Nucleus accumbens (tissue), 56 donors: ENCODE measurements around the gene ELF2.
A peak's percentile ranks its signal among the peaks of the same experiment; 100 is the strongest.
"Not testable (repeated sequence)": the region's sequence is repeated elsewhere in the genome, so short reads cannot be mapped to it uniquely, and the experiment has no call there.

Experiments
- DNase-seq, 56 donors: peaks; one replicate each; lab custom pipeline; 2025; lab: John Stamatoyannopoulos, UW

The ELF2 gene

DNA sequence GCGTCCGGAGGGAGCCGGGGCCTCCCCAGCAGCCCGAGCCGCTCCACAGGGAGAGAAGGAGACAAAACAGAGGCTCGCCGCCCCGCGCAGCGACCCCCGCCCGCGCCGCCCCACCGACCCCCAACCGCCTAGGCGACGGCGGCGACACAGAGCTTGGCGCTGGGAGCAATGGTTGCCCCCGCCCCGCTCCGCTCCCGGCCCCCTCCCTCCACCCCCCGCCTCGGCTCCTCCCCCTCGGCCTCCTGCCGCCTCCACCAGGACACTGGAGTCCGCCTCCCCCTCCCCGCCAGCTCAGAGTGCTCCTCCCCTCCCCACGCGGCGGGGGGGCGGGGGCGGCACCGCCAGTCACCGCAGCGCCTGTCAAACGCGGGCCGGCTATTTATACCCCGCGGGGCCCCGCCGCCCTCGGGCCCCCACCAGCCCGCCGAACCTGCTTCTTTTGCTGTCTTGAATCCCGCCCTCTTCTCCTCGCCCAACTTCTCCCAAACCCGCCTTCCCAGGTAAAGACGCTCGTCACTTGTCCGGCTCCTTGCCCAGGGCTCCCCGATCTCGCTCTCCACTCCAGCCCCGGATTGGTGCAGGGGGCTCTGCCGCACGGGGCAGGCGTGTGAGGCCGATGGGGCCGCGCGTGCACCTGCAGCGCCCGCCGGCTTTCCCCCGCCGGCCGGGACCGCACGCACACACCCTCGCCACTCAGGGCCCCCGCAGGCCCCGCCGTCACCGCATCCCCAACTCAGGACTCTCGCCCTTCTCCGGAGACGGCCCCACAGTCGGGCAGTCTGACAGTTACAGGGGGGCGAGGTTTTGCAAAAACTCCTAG is at the start of gene ELF2:
Gene ELF2, minus strand, starts transcription at position 170 of the 820 bp plus-strand sequence. CDS start 39,517 bp downstream, outside the sequence.
- DNase-seq = peak; percentile 51 to 98 (median 90)

DNA sequence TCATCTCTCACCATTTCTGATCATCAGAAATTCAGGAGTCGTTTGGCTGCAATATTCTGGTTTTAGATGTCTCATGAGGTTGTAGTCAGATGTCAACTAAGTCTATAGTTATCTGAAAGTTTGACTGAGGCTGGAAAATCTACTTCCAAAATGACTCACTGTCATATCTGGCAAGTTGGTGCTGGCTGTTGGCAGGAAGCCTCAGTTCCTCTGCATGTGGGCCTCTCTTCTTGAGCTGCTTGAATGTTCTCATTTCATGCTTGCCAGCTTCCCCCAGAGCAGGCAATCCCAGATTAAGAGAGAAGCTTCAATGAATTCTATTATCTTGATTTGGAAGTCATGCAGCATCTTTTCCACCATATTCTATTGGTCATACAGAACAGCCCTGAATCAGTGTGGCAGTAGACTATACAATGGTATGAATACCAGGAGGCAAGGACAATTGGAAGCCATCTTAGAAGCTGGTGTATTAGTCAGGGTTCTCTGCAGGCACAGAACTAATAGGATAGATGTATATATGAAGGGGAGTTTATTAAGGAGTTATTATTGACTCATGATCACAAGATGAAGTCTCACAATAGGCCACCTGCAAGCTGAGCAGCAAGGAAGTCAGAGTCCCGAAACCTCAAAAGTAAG is 46.8 kb upstream of the ELF2 start:
- peak in 9 of 56 donors; percentile 0 to 51 (median 2) for DNase-seq

DNA sequence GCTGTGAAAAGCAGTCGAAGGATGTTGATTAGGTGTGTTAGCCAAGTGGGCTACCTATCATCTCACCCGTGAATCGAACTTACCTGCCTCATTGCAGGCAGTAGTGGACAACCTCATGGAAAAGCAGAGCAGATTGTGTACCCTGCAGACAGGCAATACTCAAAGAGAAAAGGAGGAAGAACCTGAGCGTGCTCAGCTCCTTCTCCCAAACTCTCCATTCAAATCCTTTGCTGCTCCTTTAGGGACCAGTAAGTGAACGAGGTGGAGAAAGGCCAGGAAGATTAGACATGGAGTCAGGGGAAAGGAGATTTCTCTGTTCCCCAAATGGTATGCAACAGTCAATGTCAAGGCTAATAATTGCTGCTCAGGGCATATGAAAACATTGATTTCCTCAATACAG is 45.2 kb upstream of the ELF2 start:
- DNase-seq = no peak

DNA sequence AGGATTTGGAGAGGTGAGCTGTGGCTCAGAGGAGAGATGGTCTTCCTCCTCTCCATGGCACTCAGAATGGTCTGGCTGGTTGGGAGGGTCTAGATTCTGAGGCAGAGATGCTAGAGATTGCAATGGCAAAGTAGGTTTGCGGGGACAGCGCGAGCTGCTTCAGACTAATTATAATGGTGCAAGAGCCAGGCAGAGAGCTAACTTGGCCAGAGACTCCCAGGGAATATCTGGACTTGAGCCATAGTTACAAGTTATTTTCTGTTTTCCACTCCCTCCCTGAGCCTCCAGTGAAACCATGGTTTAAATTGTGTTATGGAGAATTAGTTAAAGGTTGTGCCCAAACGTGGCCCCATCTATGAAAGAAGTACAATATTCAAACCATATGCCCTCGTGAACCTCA is 44.7 kb upstream of the ELF2 start:
- DNase-seq = no peak

DNA sequence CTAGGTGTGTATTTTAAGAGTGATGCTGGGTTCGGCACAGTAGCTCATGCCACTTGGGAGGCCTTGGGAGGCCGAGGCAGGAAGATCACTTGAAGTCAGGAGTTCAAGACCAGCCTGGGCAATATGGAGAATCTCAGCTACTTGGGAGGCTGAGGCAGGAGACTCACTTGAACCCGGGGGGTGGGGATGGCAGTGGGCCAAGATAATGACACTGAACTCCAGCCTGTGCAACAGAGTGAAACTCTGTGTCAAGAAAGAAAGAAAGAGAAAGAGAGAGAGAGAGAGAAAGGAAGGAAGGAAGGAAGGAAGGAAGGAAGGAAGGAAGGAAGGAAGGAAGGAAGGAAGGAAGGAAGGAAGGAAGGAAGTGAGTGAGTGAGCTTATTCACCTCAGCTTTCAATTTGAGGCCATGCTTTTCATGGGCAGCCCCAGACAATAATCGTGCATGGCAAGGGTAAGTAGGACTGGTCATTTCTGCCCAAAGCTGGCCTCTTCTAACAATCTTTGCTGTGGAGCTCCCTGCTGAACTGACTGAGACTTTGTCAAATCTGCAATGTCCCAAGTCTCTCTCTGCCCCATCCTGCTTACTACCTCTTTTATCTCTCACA is 42.5 kb upstream of the ELF2 start:
- no peak for DNase-seq

DNA sequence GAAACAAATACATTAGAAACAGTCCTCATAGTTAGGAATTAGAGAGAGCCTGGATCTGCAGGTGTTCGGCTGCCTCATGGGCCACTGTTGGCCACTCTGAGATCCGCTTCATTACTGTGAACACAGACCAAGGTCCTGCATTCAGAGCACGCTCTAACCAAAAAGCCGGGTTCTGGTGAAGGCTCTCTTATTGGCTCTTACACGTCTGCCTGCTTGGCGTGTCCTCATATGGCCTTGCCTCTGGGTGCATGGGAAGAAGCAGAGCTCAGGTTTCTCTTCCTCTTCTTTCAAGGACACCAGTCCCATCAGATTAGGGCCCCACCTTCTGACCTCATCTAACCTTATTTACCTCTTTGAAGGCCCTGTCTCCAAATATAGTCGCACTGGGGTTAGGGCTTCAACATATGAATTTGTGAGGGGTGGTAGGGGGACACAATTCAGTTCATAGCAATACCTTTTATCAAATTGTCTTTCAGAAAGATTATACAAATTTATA is 37.1 kb upstream of the ELF2 start:
- DNase-seq = peak in 1 of 56 donors; percentile 2

DNA sequence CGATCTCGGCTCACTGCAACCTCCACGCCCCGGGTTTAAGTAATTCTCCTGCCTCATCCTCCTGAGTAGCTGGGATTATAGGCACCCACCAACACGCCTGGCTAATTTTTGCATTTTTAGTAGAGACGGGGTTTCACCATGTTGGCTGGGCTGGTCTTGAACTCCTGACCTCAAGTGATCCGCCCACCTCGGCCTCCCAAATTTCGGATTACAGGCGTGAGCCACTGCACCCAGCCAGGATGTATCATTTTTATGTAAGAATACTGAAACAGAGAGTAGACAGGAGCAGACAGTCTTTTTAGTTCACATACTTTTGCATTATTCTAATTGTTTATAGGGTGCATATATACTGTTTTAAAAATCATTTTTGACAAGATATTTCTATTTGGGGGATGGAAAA is 36.6 kb upstream of the ELF2 start:
- not testable (repeated sequence) for DNase-seq

DNA sequence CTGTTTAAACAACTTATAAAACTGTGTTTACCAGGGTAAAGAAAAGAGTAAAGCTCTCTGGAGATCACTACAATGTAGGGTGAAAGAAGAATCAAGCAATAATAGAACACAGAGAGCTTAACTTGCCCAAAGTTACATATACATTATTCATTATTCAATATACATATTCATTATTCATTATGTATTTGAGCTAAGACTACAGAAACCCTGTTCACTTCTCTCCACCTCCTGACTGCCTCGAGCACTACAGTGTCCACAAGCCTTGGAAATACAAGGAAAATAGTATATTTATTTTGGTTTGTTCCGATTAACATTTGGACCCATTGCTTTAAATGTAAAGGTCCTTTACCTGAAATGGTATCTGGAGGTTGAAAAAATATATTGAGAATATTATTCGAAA is 35.9 kb upstream of the ELF2 start:
- no peak for DNase-seq

DNA sequence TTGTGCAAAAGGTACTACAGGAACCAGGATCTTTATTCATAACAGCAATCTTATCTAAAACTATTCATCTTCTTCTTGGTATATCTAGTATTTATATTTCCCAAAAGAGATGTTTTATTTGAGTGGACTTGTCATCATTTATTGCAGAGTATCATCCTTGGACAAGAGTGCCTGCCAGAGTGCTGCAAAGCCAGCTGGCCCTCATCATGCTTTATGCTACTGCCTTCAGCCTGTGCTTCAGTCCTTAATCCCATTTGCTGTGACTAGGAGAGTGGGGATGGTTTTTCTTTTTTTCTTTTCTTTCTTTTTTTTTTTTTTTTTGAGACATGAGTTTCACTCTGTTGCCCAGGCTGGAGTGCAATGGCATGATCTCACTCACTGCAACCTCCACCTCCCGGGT is 33.5 kb upstream of the ELF2 start:
- DNase-seq = no peak

DNA sequence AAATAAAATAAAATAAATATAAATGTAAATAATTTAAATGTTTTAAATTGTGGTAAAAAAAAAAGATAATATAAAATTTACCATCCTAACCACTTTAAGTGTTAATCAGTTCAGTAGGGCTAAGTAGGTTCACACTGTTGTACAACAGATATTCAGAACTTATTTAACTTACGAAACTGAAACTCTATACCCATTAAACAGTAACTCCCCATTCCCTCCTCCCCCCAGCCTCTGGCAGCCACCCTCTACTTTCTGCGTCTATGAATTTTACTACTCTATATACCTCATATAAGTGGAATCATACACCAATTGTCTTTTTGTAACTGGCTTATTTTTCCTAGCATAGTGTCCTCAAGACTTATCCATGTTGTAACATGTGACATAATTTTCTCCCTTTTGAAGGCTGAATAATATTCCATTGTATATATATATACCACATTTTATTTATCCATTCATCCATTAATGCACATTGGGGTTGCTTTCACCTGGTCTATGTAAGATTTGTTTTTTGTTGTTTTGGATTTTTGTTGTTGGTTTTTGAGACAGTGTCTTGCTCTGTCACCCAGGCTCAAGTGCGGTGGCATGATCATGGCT is 32.5 kb upstream of the ELF2 start:
- DNase-seq = no peak

DNA sequence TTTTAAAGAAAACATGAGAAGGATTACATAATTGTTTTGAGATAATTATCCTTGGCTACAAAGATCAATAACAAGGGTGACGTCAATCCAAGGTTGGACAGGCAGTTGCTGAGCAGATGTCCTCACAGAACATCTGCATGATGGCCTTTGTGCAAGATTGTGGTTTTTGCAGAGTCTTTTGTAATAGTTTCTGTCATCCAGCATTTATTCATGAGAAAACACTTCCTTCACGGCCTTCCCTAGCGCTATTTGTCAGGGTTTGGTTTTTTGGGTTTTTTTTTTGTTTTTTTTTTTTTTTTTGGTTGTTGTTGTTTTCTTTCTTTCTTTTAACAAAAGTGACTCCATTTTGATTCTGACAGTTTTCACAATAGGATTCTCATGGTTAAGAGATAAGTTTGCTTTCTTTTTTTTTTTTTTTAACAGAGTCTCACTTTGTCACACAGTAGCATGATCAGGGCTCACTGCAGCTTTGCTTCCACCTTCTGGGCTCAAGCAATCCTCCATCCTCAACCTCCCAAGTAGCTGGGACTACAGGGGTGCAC is 31.5 kb upstream of the ELF2 start:
- DNase-seq = peak in 1 of 56 donors; percentile 2

DNA sequence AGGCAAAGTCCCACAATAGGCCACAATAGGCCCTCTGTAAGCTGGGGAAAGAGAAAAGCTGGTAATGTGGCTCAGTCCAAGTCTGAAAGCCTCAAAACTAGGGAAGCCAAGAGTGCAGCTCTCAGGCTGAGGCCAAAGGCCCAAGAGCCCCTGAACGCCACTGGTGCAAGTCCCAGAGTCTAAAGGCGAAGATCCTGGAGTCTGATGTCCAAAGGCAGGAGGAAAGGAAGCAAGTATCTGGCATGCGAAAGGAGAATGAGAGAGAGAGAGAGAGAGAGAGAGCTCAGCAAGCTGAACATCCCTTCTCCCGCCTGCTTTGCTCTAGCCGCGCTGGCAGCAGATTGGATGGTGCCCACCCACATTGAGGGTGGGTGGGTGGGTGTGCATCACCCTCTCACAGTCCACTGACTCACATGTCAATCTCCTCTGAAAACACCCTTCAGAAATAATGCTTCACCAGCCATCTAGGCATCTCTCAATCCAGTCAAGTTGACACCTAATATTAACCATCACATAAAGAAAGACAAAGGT is 30.9 kb upstream of the ELF2 start:
- peak in 17 of 56 donors; percentile 1 to 23 (median 7) for DNase-seq

DNA sequence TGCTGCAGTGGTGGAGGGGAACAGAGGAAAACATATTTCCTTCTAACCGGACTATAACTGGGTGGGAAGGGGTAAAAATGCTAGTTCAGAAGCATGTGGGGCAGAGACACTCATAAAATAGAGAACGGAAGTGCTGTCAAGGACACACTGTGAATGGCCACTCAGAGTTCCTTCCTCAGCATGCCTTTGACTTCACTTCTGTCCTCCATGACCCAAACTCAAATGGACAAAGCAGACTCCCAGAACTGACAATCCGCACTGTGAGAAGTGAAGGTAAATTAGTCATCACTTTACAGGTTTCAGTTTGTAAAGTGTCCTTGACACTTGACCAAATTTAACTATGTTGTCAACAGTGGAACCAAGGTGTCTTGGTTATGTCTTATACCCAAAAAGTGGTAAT is 30.2 kb upstream of the ELF2 start:
- DNase-seq = no peak

DNA sequence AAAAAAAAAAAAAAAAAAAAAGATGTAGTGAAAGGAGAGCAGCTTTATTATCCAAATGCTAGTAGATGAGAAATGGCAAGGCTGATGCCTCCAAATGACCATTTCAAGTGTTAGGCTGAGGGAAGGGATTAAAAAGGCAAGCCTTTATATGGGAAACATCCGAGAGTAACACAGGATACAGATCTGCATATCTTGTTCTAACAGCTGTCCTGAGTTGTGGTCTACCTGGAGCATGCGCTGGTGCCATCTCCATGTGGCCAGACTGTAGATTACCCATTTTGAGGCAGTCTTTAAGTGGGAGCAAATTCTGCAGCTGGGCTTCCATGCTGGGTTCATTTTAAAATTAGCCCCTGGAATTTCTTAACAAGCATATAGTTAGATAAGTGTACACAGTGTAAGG is 26.0 kb upstream of the ELF2 start:
- no peak for DNase-seq

DNA sequence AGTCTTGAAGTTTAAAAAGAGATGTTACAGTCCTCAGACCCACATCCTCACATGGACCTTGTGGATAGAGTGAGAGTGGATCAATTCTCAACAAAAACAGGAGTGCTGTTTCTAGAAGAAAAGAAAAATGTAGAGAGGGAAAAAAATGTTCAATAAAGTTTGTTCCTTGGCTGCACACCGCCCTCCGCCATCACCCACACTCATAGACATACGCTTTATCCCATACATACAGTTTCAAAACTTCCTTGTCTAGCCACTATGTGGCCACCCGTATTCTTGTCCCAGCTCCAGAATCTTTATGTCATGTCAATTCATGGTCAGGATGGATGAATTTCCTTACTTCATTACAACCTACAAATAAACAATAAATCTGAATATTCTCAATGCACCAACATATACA is 23.5 kb upstream of the ELF2 start:
- no peak for DNase-seq

DNA sequence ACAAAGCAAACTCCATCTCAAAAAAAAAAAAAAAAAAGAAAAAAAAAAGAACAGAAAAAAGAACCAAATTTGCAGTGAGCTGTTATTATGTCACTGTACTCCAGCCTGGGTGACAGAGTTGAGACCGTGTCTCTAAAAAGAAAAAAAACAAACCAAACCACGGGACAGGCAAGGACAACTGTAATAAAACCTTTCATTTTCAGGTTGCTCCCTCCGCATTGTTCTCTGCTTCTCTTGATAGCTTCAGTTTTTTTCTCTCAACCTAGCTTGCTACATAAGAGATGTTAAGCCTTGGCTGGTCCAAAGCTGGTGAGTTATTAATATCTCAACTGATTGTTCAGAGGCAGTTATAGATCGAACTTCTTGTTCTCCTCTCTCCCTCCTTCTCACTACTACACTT is 23.1 kb upstream of the ELF2 start:
- DNase-seq = no peak

DNA sequence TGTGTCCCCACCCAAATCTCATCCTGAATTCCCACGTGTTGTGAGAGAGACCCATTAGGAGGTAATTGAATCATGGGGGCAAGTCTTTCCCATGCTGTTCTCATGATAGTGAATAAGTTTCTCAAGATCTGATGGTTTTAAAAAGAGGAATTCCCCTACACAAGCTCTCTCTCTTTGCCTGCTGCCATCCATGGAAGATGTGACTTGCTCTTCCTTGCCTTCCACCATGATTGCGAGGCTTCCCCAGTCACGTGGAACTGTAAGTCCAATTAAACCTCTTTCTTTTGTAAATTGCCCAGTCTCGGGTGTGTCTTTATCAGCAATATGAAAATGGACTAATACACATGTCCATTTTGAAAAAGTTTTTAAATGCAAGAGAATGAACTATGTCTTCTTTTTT is 20.2 kb upstream of the ELF2 start:
- DNase-seq = not testable (repeated sequence)

DNA sequence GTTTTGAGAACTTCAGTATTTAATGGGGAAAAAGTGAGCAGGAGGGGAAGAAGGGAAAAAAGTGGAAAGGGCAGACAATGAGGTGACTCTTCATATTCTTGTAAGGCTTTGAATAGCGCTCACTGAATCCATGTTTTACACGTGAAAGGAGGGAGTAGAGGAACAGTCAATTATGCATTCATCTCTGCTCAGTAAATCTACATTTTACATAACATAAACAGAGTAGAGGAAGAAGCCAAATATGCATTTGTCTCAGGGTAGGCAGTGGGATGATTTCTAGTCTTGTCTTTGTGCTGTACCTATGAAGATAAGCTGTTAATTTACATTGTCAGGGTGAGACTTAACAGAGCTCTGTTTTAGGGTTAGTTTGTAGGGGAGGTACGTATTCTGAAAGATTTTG is 19.4 kb upstream of the ELF2 start:
- no peak for DNase-seq

DNA sequence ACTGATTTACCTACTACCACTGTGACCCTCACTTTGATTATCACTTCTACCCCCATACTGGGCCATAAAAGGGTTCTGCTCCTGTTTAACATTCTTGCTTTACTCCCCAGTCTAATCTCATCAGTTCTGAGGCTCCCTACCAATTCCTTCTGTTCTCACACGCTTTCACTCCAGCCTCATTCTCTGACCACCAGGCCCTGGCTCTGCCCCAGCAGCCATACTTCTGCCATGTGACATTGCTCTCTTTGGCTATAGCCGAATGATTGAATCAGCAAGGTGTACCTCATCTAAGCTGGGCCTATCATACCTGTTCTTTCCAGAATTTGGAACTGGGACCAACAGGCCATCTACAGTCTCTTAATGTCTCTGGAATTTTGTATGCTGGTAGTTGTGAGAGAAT is 14.4 kb upstream of the ELF2 start:
- no peak for DNase-seq

DNA sequence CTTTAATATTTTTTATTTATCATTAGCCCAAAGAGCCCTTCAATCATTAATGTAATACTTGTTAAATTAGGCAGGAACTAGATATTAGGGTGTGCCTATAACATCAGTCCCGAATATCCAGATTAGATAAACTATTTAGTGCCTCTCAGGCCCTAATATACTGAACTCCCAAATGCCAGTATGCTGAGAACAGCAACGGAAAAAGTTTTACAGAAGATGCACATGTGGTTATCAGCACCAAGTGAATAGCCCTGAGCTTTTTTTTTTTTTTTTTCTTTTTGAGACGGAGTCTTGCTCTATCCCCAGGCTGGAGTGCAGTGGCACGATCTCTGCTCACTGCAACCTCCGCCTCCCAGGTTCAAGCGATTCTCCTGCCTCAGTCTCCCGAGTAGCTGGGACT is 13.0 kb upstream of the ELF2 start:
- no peak for DNase-seq

DNA sequence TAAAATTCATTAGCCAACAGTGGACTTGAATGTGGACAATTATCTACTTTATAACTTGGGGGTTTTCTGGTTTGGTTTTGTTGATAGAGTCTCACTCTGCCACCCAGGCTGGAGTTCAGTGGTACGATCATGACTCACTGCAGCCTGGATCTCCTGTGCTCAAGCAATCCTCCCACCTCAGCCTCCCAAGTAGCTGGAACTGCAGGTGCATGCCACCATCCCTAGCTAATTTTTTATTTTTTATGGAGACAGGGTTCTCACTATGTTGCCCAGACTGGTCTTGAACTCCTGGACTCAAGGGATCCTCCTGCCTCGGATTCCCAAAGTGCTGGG is 12.4 kb upstream of the ELF2 start:
- DNase-seq = no peak
